HepG2 (cell line): ENCODE measurements around the gene PLD2. TPM values are rescaled to one million over a fixed set of nuclear protein-coding genes. Genes with fewer than 3 reads are reported as not detected.
"Not testable (repeated sequence)": the region's sequence is repeated elsewhere in the genome, so short reads cannot be mapped to it uniquely, and the experiment has no call there.

Experiments
- ATAC-seq: fragments of 200-7000 bp; cut with Tn5 transposase; 3 replicates; pipeline ENCODE4 v1.9.1; 2020; ENCODE audit warnings: mild to moderate bottlenecking, moderate library complexity
- BruUV-seq: library from RNA; stranded (reverse); fragments of 400-500 nt; replicated peaks from 2 replicates; lab custom pipeline; 2021; lab: Mats Ljungman, UMichigan
- CTCF ChIA-PET: fragments of 300-600 bp; formaldehyde crosslinking; extraction: SDS; loops from one replicate; lab custom pipeline; 2021; ENCODE audit warnings: low total read pairs, inconsistent platforms, low intra/inter-chr PET ratio; lab: Yijun Ruan, JAX
- POLR2A ChIA-PET: fragments of 350-600 bp; sonication (Branson Sonifier 250); formaldehyde crosslinking; loops from one replicate; lab custom pipeline; 2020; ENCODE audit warnings: antibody characterized with exemption, inconsistent platforms; lab: Yijun Ruan, JAX
- DNase-seq: peaks from one replicate; pipeline ENCODE4 v3.0.0-alpha.2; 2015; ENCODE audit warnings: low spot score
- FAIRE-seq: peaks from 3 replicates; lab custom pipeline; 2011; peaks lifted over from hg19 to GRCh38; lab: Jason Lieb, UNC
- H2AFZ ChIP-seq: one replicate; pipeline ENCODE4 v1.6.1; 2011; ENCODE audit warnings: low read length, inconsistent platforms
- H3K27ac ChIP-seq: fragments of 300-600 bp; 3 replicates; pipeline ENCODE4 v1.8.0; 2011; ENCODE audit warnings: mixed run types, mild to moderate bottlenecking, mixed read lengths, low read length, inconsistent platforms; ENCODE audit not compliant: insufficient read depth; ENCODE audit errors: extremely low read length
- H3K27me3 ChIP-seq, 2 experiments: fragments of 200-600 bp in 1 of 2; 2 replicates in 1 of 2; 3 replicates in 1 of 2; pipeline versions ENCODE4 v1.6.0 to v1.8.0; 2011; ENCODE audit warnings: low read length in 2 of 2, mild to moderate bottlenecking in 2 of 2, moderate library complexity in 2 of 2, inconsistent platforms in 1 of 2; ENCODE audit not compliant: insufficient read depth in 2 of 2, control insufficient read depth in 1 of 2
- H3K36me3 ChIP-seq, 2 experiments: fragments of 200-600 bp in 1 of 2; replicated peaks in 1 of 2; 2 replicates in 1 of 2; 3 replicates in 1 of 2; pipeline versions ENCODE4 v1.5.1 to v1.8.0; 2011; ENCODE audit warnings: low read length in 2 of 2, inconsistent platforms in 1 of 2; ENCODE audit not compliant: insufficient read depth in 2 of 2, control insufficient read depth in 1 of 2
- H3K4me1 ChIP-seq: 2 replicates; pipeline ENCODE4 v1.5.1; 2012; ENCODE audit warnings: low read length, inconsistent platforms; ENCODE audit not compliant: insufficient read depth
- H3K4me2 ChIP-seq: 2 replicates; pipeline ENCODE4 v1.6.0; 2011; ENCODE audit warnings: low read depth, low read length, inconsistent platforms
- H3K4me3 ChIP-seq, 3 experiments: fragments of 200-600 bp in 1 of 3; sonication (generic), shearing (Covaris generic) in 1 of 3; replicated peaks in 1 of 3; 2 replicates each; pipeline ENCODE4 v1.5.1; 2011 to 2016; ENCODE audit warnings: low read length in 3 of 3, inconsistent platforms in 2 of 3, low read depth in 2 of 3, mild to moderate bottlenecking in 2 of 3, control low read depth in 1 of 3, mixed read lengths in 1 of 3; ENCODE audit not compliant: insufficient read depth in 1 of 3
- H3K79me2 ChIP-seq: one replicate; pipeline ENCODE4 v1.6.1; 2011; ENCODE audit warnings: low read length, inconsistent platforms; ENCODE audit not compliant: insufficient read depth
- H3K9ac ChIP-seq: 2 replicates; pipeline ENCODE4 v1.6.0; 2011; ENCODE audit warnings: mild to moderate bottlenecking, low read depth, low read length, inconsistent platforms; ENCODE audit not compliant: insufficient read depth
- H3K9me3 ChIP-seq: 2 replicates; pipeline ENCODE4 v1.5.1; 2012; ENCODE audit warnings: mild to moderate bottlenecking, low read length
- H4K20me1 ChIP-seq: 2 replicates; pipeline ENCODE4 v1.6.0; 2011; ENCODE audit warnings: inconsistent platforms, mild to moderate bottlenecking, low read length, moderate library complexity; ENCODE audit not compliant: insufficient read depth
- EHMT2 ChIP-seq: fragments of 200-600 bp; sonication (generic); IDR thresholded peaks from 2 replicates; pipeline ENCODE4 v1.7.0; 2017; ENCODE audit warnings: antibody characterized with exemption, low read depth, low read length, borderline replicate concordance
- EZH2 ChIP-seq: conservative IDR thresholded peaks from 2 replicates; pipeline ENCODE4 v1.6.1; 2012; ENCODE audit warnings: mild to moderate bottlenecking, low read depth, low read length, moderate library complexity
- FOSL2 ChIP-seq: sonication (generic); formaldehyde crosslinking; IDR thresholded peaks from 2 replicates; pipeline ENCODE4 v1.4.0; 2020; ENCODE audit warnings: missing genetic modification reagents
- HDAC1 ChIP-seq: sonication (generic); formaldehyde crosslinking; IDR thresholded peaks from 2 replicates; pipeline ENCODE4 v1.5.1; 2020; ENCODE audit warnings: mild to moderate bottlenecking, missing genetic modification reagents
- HNF4A ChIP-seq: sonication (generic); formaldehyde crosslinking; IDR thresholded peaks from 2 replicates; pipeline ENCODE4 v1.4.0; 2020; ENCODE audit warnings: missing genetic modification reagents
- IRF2 ChIP-seq: IDR thresholded peaks from 2 replicates; pipeline ENCODE4 v1.6.1; 2018; ENCODE audit warnings: missing genetic modification reagents, missing compliant biosample characterization
- NR2F2 ChIP-seq: IDR thresholded peaks from 2 replicates; pipeline ENCODE4 v1.6.1; 2012; ENCODE audit warnings: low read depth, inconsistent platforms, borderline replicate concordance
- PPARG ChIP-seq: conservative IDR thresholded peaks from 2 replicates; pipeline ENCODE4 v1.6.1; 2016; ENCODE audit warnings: missing biosample characterization, missing genetic modification reagents
- SNAPC2 ChIP-seq: sonication (generic); formaldehyde crosslinking; IDR thresholded peaks from 2 replicates; pipeline ENCODE4 v1.8.1; 2022; ENCODE audit warnings: mild to moderate bottlenecking, missing genetic modification reagents
- TAF1 ChIP-seq: sonication (generic); formaldehyde crosslinking; IDR thresholded peaks from 2 replicates; pipeline ENCODE4 v1.4.0; 2020; ENCODE audit warnings: missing genetic modification reagents
- THAP8 ChIP-seq: sonication (generic); formaldehyde crosslinking; IDR thresholded peaks from 2 replicates; pipeline ENCODE4 v1.5.1; 2020; ENCODE audit warnings: missing genetic modification reagents, mild to moderate bottlenecking, borderline replicate concordance
- ZMAT3 ChIP-seq: sonication (generic); formaldehyde crosslinking; conservative IDR thresholded peaks from 2 replicates; pipeline ENCODE4 v1.7.0; 2021; ENCODE audit warnings: missing genetic modification reagents
- ZNF619 ChIP-seq: sonication (generic); formaldehyde crosslinking; IDR thresholded peaks from 2 replicates; pipeline ENCODE4 v1.4.0; 2020; ENCODE audit warnings: mild to moderate bottlenecking, missing genetic modification reagents
- ZNF790 ChIP-seq: sonication (generic); formaldehyde crosslinking; IDR thresholded peaks from 2 replicates; pipeline ENCODE4 v1.8.0; 2022; ENCODE audit warnings: missing genetic modification reagents, mild to moderate bottlenecking, borderline replicate concordance
- ZNF883 ChIP-seq: sonication (generic); formaldehyde crosslinking; IDR thresholded peaks from 2 replicates; pipeline ENCODE4 v1.5.1; 2020; ENCODE audit warnings: mild to moderate bottlenecking, missing genetic modification reagents; ENCODE audit errors: not compliant biosample characterization
- WGBS: methylation state at CpG from one replicate; pipeline ENCODE4 v1.1.6; 2017; ENCODE audit warnings: low lambda C conversion rate; 5-methylcytosine and 5-hydroxymethylcytosine counted together
- in situ Hi-C: cut with HindIII; loops from 2 replicates; pipeline ENCODE4 v1.10.0; 2017; ENCODE audit warnings: low pct_unique_long_range_greater_than_20kb; ENCODE audit not compliant: extremely low pct_ligation_motif_present
- intact Hi-C: fragments of 100-400 bp; cut with micrococcal nuclease; formaldehyde crosslinking; loops from one replicate; pipeline ENCODE4 v1.10.0; 2022; ENCODE audit not compliant: unreplicated experiment
- polyA plus RNA-seq, 8 experiments: library from polyadenylated mRNA; depleted of rRNA in 3 of 8; stranded (reverse) in 7 of 8; unstranded in 1 of 8; fragments of >200 nt; fragmentation: Illumina TruSeq in 4 of 8; extraction: Trizol in 4 of 8; gene quantifications; 2 replicates each; pipeline versions ENCODE4 v1.2.1 to v1.2.3, GENCODE V29; 2011 to 2016; ENCODE audit warnings: low read depth in 4 of 8, missing spikeins in 1 of 8, mixed read lengths in 1 of 8; ENCODE audit not compliant: insufficient read depth in 1 of 8
- total RNA-seq, 5 experiments: library from RNA; depleted of rRNA; stranded (reverse); fragments of >200 nt; fragmentation: Illumina TruSeq; extraction: Trizol; gene quantifications; 2 replicates each; pipeline ENCODE4 v1.2.3, GENCODE V29; 2016; ENCODE audit warnings: low read depth in 1 of 5
- TF ChIP-seq, protein P1 (sequence below): sonication (generic); formaldehyde crosslinking; IDR thresholded peaks from 2 replicates; pipeline ENCODE4 v1.4.0; 2020; ENCODE audit warnings: missing genetic modification reagents, mild to moderate bottlenecking, borderline replicate concordance

Gene PLD2
- total and polyA plus RNA-seq, 2 of the 13 experiments (the other 11 are each of a cell fraction or from before 2014, with no cell fraction given): 13.4 to 29.7 TPM

DNA sequence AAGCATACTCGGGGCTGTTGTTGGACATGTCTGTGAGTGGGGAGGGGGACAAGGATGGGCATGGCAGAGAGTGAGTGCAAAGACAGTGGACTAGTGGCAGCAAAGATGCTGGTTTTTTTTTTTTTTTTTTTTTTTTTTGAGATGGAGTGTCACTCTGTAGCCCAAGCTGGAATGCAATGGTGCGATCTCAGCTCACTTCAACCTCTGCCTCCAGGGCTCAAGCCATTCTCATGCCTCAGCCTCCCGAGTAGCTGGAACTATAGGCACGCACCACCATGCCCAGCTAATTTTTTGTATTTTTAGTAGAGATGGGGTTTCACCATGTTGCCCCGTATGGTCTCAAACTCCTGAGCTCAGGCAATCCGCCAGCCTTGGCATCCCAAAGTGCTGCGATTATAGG is 50.4 kb downstream of the PLD2 start:
- H3K4me3 ChIP-seq, FAIRE-seq: not testable (repeated sequence)

DNA sequence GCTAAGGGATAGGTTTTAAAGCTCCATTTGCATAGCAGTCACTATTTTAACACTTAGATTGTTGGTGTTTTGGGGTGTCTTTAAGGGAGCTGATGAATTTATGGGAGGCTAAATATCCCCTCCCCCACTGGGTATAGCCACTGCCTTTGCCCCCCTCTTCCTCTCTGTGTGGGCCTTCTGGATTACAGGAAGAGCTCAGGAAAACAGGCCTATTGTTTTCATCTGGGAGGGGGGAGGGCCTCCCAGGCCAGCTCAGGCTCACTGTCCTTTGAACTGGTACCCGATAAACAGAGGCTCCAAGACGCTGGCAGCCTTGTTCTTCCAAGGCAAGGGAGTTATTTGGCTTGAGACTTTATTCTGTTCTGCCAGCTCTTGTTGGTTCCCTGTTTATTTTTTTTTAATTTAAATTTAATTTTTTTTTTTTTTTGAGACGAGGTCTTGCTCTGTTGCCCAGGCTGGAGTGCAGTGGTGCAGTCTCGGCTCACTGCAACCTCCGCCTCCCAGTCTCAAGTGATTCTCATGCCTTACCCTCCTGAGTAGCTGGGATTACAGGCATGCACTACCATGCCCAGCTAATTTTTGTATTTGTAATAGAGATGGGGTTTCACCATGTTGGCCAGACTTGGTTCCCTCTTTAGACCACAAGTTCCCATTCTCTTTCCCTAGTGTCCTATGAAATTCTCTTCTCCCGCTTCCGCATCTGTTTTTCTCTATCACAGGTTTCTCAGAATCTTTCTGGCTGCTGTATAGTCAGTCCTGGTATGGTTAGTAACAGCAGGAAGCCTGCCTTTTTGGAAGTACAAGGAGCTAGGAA is 51.3 kb downstream of the PLD2 start:
- H3K27ac ChIP-seq: peak overlapping the region; percentile 57
- peak; percentile 74 for DNase-seq
- no peaks in the 10 kb centered on the region for H3K27me3 ChIP-seq
- peak overlapping the region; percentile 62 for H3K4me2 ChIP-seq
- WGBS: 52% methylated on average over 7 of the region's 7 CpGs
- BruUV-seq: no TSS peak
- POLR2A ChIA-PET: interaction anchor here (0.8 to 2.0 kb wide), 13 partner anchors 9 to 150 kb away, joined by 3 to 12 read pairs (median 5); partner anchors contain the start of genes ARRB2, GLTPD2, PLD2 and PSMB6
- peaks cover 11 to 42% of the 10 kb centered on the region in 2 experiments for H3K36me3 ChIP-seq
- peak; percentile 75 for FAIRE-seq
- H2AFZ ChIP-seq: no peak overlapping the region
- intact Hi-C loops (no loop called here), in situ Hi-C loops (no loop called here)
- ATAC-seq: peak; percentile 75
- H3K4me1 ChIP-seq: peaks cover 70% of the 10 kb centered on the region
- CTCF ChIA-PET: no interaction called here
- peak overlapping the region; percentile 36; the same call in 1 of the 2 replicates for H3K9ac ChIP-seq
- H3K9me3 ChIP-seq: no peaks in the 10 kb centered on the region
- no peaks in the 10 kb centered on the region for H4K20me1 ChIP-seq
- H3K79me2 ChIP-seq: peaks cover 48% of the 10 kb centered on the region
- H3K4me3 ChIP-seq: no peak overlapping the region; a peak in 1 of 6 replicates
- TF ChIP-seq HNF4A (peak; percentile 63), ZNF619 (CRISPR knock-in tag) (no peak), ZNF790 (CRISPR knock-in tag) (no peak), SNAPC2 (CRISPR knock-in tag) (no peak), EZH2 (no peak), TAF1 (CRISPR knock-in tag) (no peak), FOSL2 (CRISPR knock-in tag) (peak; percentile 37; the same call in 1 of the 2 replicates), IRF2 (CRISPR knock-in tag) (peak; percentile 41; the same call in 1 of the 2 replicates), NR2F2 (no peak), ZMAT3 (no peak), ZNF883 (CRISPR knock-in tag) (no peak), PPARG (CRISPR knock-in tag) (peak; percentile 55), THAP8 (no peak), HDAC1 (CRISPR knock-in tag) (peak; percentile 71; the same call in 1 of the 2 replicates), EHMT2 (no peak)

More for the DNA sequence above, 50.4 kb downstream of the PLD2 start:
- TF ChIP-seq, protein P1, sequence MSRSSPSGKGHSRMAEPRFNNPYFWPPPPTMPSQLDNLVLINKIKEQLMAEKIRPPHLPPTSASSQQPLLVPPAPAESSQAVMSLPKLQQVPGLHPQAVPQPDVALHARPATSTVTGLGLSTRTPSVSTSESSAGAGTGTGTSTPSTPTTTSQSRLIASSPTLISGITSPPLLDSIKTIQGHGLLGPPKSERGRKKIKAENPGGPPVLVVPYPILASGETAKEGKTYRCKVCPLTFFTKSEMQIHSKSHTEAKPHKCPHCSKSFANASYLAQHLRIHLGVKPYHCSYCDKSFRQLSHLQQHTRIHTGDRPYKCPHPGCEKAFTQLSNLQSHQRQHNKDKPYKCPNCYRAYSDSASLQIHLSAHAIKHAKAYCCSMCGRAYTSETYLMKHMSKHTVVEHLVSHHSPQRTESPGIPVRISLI: peak; percentile 47; the same call in 1 of the 2 replicates
- ATAC-seq, H3K4me2 ChIP-seq, H3K9me3 ChIP-seq, DNase-seq, H3K27me3 ChIP-seq, BruUV-seq, H2AFZ ChIP-seq, CTCF ChIA-PET, in situ Hi-C loops, H3K9ac ChIP-seq, intact Hi-C loops, H4K20me1 ChIP-seq: not testable (repeated sequence)
- H3K4me1 ChIP-seq: peaks cover 68% of the 10 kb centered on the region
- H3K36me3 ChIP-seq: peaks cover 9 to 37% of the 10 kb centered on the region in 2 experiments
- peak overlapping the region; percentile 57 for H3K27ac ChIP-seq
- 98% methylated on average over 7 of the region's 7 CpGs for WGBS
- peaks cover 43% of the 10 kb centered on the region for H3K79me2 ChIP-seq
- POLR2A ChIA-PET: interaction anchor here (1.0 to 1.6 kb wide), 6 partner anchors 10 to 147 kb away, joined by 4 to 11 read pairs (median 6); partner anchors contain the start of genes ARRB2, GLTPD2 and PLD2
